Uterus (tissue), 4 donors: ENCODE data around the gene IQCH. TPM values are rescaled to one million over a fixed set of nuclear protein-coding genes. Genes with fewer than 3 reads are reported as not detected.

Experiments
- DNase-seq, 2 donors: peaks; one replicate each; pipeline ENCODE4 v3.0.0-alpha.2; 2019 to 2020
- H3K27ac ChIP-seq, 2 donors: fragments of 200-600 bp; sonication (generic); 1 replicate in 1 of 2; 2 replicates in 1 of 2; pipeline ENCODE4 v1.5.1; 2016 to 2018
- H3K27me3 ChIP-seq, 2 donors: fragments of 200-600 bp; sonication (generic); one replicate each; pipeline ENCODE4 v1.5.1; 2018 to 2019; ENCODE audit warnings: control low read depth in 1 of 2
- H3K36me3 ChIP-seq, 2 donors: fragments of 200-600 bp; sonication (generic); one replicate each; pipeline ENCODE4 v1.5.1; 2019; ENCODE audit warnings: control low read depth in 1 of 2
- H3K4me1 ChIP-seq, 2 donors: fragments of 200-600 bp; sonication (generic); one replicate each; pipeline ENCODE4 v1.5.1; 2018 to 2019; ENCODE audit warnings: control low read depth in 1 of 2
- H3K4me3 ChIP-seq, 2 donors: fragments of 200-600 bp; sonication (generic); 1 replicate in 1 of 2; 2 replicates in 1 of 2; pipeline ENCODE4 v1.5.1; 2018 to 2019; ENCODE audit warnings: mild to moderate bottlenecking in 1 of 2
- H3K9me3 ChIP-seq, 2 donors: fragments of 200-600 bp; sonication (generic); one replicate each; pipeline ENCODE4 v1.5.1; 2019; ENCODE audit warnings: control low read depth in 1 of 2
- POLR2A ChIP-seq, 2 donors: fragments of 450-650 bp; IDR thresholded peaks; one replicate each; pipeline ENCODE4 v1.6.1; 2016; ENCODE audit warnings: antibody characterized with exemption in 2 of 2, mild to moderate bottlenecking in 1 of 2, moderate library complexity in 1 of 2
- intact Hi-C: fragments of 100-400 bp; cut with DNase I; formaldehyde crosslinking; loops from one replicate; pipeline ENCODE4 v1.15.1; 2023; ENCODE audit warnings: low total_unique reads
- total RNA-seq, 4 donors: library from RNA; depleted of rRNA in 3 of 4; stranded (reverse); fragments of >200 nt in 3 of 4; gene quantifications; one replicate each; pipeline versions ENCODE4 v1.1.0 to v1.2.4, GENCODE V29; 2014 to 2023
- TF ChIP-seq, protein P1 (sequence below), 4 experiments: fragments of 200-600 bp in 2 of 4; fragments of 450-650 bp in 2 of 4; sonication (generic) in 2 of 4; IDR thresholded peaks; one replicate each; pipeline ENCODE4 v1.5.1; 2016 to 2019; ENCODE audit warnings: antibody characterized with exemption in 4 of 4, mild to moderate bottlenecking in 2 of 4, moderate library complexity in 1 of 4
- donor health status: DM: yes; HTN: yes; CAD: no.

Gene IQCH
- total RNA-seq, 4 donors from 2014 or later, result 0.26 to 3.0 (median 1.7) TPM

DNA sequence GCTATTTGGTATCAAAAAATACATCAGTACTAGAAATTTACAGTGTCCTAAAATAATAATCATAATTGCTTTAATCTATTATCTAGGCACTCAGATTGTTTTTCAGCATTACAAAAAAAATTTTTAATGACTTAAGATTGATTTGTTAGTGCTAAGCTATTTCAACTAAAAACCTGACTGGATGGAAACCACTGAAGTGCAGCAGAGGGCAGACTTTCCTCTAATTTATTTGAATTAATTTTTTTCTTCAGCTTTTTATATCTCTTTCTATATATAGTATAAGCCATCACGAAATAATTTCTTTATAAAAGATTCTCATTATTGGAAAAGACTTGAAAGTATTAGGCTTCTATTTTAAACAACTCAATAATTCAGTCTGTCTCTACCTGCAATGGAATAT is 131.4 kb downstream of the IQCH start:
- intact Hi-C loops, result no loop called here

DNA sequence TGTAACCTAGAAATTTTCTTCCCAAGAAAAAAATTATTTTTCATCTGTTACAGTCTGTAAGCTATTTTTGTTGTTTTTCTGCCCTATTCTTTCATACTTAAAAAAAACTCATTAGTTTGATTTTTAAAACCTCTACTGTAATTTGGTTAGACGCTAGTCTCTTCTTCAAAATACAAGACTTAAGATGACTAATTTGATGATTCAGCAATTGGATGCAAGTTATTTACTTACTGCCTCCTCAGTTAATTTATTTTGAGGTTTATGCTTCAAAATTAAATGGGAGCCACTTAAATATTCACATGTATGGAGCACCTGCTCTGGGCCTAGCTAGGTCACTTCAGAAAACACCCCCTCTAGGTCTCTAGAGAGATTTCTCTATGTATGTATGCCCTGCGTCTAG is 132.4 kb downstream of the IQCH start:
- H3K4me1 ChIP-seq, result no peaks in the 10 kb centered on the region
- TF ChIP-seq POLR2A (IDR thresholded peaks at IDR 0.05), result no peak
- TF ChIP-seq, protein P1, sequence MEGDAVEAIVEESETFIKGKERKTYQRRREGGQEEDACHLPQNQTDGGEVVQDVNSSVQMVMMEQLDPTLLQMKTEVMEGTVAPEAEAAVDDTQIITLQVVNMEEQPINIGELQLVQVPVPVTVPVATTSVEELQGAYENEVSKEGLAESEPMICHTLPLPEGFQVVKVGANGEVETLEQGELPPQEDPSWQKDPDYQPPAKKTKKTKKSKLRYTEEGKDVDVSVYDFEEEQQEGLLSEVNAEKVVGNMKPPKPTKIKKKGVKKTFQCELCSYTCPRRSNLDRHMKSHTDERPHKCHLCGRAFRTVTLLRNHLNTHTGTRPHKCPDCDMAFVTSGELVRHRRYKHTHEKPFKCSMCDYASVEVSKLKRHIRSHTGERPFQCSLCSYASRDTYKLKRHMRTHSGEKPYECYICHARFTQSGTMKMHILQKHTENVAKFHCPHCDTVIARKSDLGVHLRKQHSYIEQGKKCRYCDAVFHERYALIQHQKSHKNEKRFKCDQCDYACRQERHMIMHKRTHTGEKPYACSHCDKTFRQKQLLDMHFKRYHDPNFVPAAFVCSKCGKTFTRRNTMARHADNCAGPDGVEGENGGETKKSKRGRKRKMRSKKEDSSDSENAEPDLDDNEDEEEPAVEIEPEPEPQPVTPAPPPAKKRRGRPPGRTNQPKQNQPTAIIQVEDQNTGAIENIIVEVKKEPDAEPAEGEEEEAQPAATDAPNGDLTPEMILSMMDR (IDR thresholded peaks at IDR 0.05), result no peak
- DNase-seq, result no peak
- intact Hi-C loops, result no loop called here
- H3K4me3 ChIP-seq, result no peak overlapping the region
- no peak overlapping the region for H3K27ac ChIP-seq
- H3K27me3 ChIP-seq, result no peaks in the 10 kb centered on the region
- H3K36me3 ChIP-seq, result no peaks in the 10 kb centered on the region
- no peaks in the 10 kb centered on the region for H3K9me3 ChIP-seq

More for the DNA sequence above, 131.4 kb downstream of the IQCH start:
- no peaks in the 10 kb centered on the region for H3K36me3 ChIP-seq
- H3K27me3 ChIP-seq, result no peaks in the 10 kb centered on the region
- H3K9me3 ChIP-seq, result no peaks in the 10 kb centered on the region
- H3K4me3 ChIP-seq, result no peak overlapping the region
- TF ChIP-seq, protein P1 (IDR thresholded peaks at IDR 0.05), result no peak
- TF ChIP-seq POLR2A (IDR thresholded peaks at IDR 0.05), result no peak
- no peak overlapping the region for H3K27ac ChIP-seq
- DNase-seq, result no peak
- H3K4me1 ChIP-seq, result no peaks in the 10 kb centered on the region

DNA sequence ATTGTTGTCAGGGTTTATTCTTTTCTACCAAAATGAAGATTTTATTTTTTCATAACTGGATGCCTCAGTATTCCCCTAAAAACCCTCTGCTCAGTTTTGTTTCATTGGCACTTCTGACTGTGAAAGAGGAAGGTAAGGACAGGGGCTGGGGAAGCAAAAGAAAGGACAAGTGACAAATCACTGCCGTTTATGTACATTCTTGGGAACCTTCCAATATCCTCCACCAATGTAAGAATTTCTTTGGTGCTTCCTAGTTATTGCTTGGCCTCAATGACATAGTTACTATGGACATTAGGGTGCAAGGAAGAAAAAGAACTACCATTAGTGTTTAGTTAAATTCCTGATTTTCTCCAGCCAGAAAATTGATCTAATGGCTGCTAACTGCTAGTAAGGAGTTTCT is 135.4 kb downstream of the IQCH start:
- H3K27ac ChIP-seq, result no peak overlapping the region
- no peak overlapping the region for H3K4me3 ChIP-seq
- DNase-seq, result no peak
- TF ChIP-seq, protein P1 (IDR thresholded peaks at IDR 0.05), result no peak
- no peak for TF ChIP-seq POLR2A (IDR thresholded peaks at IDR 0.05)
- no peaks in the 10 kb centered on the region for H3K36me3 ChIP-seq
- H3K4me1 ChIP-seq, result no peaks in the 10 kb centered on the region
- intact Hi-C loops, result no loop called here
- H3K9me3 ChIP-seq, result no peaks in the 10 kb centered on the region
- no peaks in the 10 kb centered on the region for H3K27me3 ChIP-seq

DNA sequence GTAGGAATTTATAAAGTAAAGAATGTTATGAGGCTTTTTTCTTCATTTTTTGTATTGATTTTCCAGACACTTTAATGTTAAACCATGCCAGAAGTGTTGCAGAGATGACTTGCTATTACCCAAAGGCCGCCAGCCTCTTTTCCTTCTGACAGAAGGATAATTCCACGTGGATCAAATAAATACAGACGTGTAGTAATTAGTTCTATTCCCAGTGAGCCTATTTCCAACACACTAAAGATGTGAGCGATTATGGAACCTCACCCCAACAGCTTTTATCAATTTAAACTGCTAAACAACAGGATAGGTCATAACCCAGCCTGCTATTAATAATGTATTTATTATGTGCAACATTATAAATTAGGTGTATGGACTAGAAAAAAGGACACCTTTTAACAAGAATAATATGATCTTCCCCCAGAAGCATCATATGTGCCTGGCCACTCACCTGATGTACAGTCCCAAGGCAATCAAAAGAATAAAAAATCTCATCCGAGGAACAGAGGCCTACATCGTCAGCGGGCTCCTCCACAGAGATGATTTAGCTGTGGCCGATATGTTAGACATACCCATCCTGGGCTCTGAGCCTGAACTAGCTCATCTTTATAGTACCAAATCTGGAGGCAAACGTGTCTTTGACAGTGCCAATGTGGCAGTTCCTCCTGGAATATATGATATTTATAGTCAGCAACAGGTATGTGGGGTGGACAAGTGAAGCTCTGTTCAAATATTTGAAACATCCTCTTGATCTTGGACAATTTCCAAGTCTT is 140.5 kb downstream of the IQCH start:
- H3K36me3 ChIP-seq, result no peaks in the 10 kb centered on the region
- no peaks in the 10 kb centered on the region for H3K4me1 ChIP-seq

DNA sequence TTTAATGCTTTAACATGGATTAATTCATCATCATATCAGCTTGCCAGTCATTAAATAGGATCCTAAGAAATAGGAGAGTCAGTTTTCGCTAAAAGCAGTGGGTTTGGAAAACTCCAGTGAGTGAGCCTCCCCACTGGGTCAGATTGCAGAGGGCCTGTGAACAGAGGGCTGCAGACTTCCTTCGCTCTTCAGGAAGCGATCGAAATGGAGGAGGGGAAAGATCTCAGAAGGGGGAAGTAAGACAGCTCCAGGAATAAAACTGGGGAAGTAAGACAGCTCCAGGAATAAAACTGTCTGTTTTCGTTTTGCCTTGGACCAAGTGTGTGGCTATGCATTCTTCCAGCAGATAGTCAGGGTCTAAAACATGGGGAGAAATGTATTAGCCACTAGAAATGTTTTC is 141.5 kb downstream of the IQCH start:
- TF ChIP-seq POLR2A (IDR thresholded peaks at IDR 0.05), result no peak
- TF ChIP-seq, protein P1 (IDR thresholded peaks at IDR 0.05), result no peak
- Histone ChIP-seq H3K4me1 (no peaks in the 10 kb centered on the region), H3K4me3 (no peak overlapping the region), H3K9me3 (no peaks in the 10 kb centered on the region), H3K27me3 (no peaks in the 10 kb centered on the region), H3K27ac (no peak overlapping the region), H3K36me3 (no peaks in the 10 kb centered on the region)
- no peak for DNase-seq
- intact Hi-C loops, result no loop called here

More for the DNA sequence above, 140.5 kb downstream of the IQCH start:
- H3K27ac ChIP-seq, result no peak overlapping the region
- no peak overlapping the region for H3K4me3 ChIP-seq
- intact Hi-C loops, result no loop called here
- H3K9me3 ChIP-seq, result no peaks in the 10 kb centered on the region
- H3K27me3 ChIP-seq, result no peaks in the 10 kb centered on the region
- no peak for DNase-seq
- no peak for TF ChIP-seq POLR2A (IDR thresholded peaks at IDR 0.05)
- TF ChIP-seq, protein P1 (IDR thresholded peaks at IDR 0.05), result no peak
